ENCODE data around the gene BCCIP.

Gene BCCIP

DNA sequence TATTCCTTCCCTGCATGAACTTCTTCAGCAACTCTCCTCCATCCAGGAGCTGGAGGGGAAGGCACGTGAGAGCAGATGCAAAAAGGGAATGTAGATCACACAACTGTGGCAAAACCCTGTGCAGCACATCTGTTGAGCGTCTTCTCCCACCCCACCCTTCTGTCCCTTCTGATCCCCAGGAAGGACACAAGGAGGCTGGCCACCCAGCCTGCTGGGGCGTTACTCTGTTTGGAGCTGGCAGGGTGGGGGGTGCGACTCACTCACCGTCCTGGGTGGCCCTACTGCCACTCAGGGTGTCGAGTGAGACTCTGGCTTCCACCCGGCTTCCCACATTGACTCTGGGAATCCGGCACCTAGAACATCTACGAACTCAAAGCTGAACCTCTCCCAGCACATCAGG, 37.6 kb upstream of the BCCIP start:
- TF ChIP-seq, protein P1, sequence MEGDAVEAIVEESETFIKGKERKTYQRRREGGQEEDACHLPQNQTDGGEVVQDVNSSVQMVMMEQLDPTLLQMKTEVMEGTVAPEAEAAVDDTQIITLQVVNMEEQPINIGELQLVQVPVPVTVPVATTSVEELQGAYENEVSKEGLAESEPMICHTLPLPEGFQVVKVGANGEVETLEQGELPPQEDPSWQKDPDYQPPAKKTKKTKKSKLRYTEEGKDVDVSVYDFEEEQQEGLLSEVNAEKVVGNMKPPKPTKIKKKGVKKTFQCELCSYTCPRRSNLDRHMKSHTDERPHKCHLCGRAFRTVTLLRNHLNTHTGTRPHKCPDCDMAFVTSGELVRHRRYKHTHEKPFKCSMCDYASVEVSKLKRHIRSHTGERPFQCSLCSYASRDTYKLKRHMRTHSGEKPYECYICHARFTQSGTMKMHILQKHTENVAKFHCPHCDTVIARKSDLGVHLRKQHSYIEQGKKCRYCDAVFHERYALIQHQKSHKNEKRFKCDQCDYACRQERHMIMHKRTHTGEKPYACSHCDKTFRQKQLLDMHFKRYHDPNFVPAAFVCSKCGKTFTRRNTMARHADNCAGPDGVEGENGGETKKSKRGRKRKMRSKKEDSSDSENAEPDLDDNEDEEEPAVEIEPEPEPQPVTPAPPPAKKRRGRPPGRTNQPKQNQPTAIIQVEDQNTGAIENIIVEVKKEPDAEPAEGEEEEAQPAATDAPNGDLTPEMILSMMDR (IDR thresholded peaks at IDR 0.05; ENCODE audit: low read depth, low read length) = no peak
- no peak overlapping the region for H3K4me3 ChIP-seq (replicated peaks in 1 of 2; ENCODE audit: low read depth in 2 of 2, low read length in 2 of 2)
- no peak for DNase-seq (ENCODE audit: low read depth in 2 of 2)

DNA sequence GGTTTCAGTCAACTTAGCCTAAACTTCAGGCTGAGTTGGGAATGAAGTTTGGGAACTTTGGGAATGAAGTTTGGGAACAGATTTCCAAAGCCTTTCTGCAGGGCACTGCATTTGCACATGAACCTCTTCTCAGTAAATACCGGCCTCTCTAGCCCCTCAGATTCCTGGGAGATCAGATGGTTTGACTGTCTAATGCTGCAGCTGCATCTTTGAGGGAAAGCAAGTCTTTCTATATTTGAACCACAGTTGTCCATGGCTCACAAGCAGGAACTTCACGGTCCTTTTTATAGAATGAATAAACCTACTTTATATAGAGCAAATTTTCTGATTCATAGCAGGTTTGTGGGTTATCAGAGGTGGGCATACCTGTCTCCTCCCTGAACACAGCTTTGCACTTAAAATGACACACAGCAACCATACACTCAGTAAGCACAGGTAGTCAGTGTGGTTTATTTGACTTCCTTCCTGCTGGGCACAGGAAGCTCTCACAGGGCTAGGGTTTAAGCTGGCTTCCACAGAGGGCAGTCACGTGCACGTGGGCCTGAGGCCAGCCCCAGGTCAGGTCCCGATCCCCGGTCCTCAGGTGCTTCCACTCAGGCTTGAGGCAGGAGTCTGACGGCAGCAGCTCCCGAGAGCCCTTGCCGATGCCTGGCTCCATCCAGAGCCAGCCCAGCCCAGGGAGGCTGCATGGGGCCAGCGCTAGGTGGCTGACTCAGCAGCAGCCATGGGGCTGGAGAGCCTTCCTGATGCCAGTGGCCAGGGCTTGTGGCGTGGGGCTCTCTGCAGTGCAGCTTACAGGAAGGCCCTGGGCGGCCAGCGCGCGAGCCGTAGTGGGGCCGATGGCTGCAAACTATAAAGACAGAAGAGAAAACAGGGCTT, 35.0 kb upstream of the BCCIP start:
- TF ChIP-seq, protein P1 (IDR thresholded peaks at IDR 0.05; ENCODE audit: low read depth, low read length) = no peak
- no peak overlapping the region for H3K4me3 ChIP-seq (replicated peaks in 1 of 2; ENCODE audit: low read depth in 2 of 2, low read length in 2 of 2)
- no peak for DNase-seq (ENCODE audit: low read depth in 2 of 2)

DNA sequence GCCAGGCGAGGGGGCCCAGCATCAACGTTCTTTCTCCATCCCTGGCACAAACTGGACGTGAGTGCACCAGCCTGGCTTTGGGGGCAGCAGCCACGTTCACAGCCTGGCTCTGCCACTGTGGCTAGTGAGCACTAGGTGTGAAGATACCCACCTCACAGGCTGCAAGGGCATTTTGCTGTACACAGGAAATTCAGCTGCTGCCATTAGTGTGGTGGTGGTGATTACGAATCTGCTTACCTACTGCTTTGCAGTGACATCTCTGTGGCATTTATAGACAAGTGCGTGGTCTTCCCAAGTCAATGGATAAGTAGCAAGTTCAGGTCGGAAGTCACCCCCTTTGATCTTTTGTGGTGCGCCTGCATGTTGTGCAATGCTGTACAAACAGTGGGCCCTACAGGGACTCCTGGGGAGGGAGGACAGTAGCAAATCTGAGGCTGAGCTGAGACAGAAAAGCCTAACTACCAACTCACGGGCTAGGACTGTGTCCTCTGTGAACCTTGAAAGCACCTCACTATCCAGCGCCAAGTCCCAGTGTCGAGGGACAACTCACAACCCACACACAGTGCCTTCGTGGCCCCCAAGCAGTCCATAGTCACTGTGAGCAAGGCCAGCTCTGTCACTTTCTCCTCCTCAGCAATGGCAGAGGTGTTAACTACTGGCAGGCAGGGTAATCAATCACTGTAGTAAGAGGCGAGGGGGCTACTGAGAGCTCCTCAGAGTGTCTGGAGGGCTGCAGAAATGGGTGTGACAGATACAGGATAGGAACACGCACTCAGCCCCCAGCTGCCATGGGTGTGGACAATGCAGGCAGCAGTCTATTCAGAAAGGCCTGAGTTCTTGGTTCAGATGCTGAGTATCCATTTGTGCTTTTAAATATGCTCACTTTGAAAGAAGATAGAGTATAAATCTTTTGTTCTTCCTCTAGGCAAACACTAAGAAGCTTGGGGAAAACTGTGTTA, 30.7 kb upstream of the BCCIP start:
- TF ChIP-seq, protein P1 (IDR thresholded peaks at IDR 0.05; ENCODE audit: low read depth, low read length) = no peak
- H3K4me3 ChIP-seq (replicated peaks in 1 of 2; ENCODE audit: low read depth in 2 of 2, low read length in 2 of 2) = no peak overlapping the region
- no peak for DNase-seq (ENCODE audit: low read depth in 2 of 2)

DNA sequence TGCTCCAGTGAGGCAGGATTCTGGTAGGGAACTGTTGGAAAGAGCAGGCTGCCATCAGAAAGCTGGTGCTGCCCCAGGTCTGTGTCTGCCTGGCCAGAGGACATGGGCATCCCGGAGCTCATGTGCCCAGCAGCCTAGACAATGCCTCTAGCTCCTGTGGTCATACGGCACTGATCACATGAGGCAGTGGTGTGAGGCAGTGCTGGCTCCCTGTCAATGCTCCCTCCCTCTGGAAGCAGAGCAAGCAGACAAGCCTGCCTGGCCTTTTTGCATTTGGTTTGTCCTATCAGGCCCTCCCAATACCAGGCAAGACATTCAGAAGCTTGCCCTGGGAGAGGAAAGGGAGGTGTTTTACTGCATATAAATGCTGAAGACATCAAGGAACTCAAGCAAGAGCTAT, 28.2 kb upstream of the BCCIP start:
- no peak overlapping the region for H3K4me3 ChIP-seq (replicated peaks in 1 of 2; ENCODE audit: low read depth in 2 of 2, low read length in 2 of 2)
- TF ChIP-seq, protein P1 (IDR thresholded peaks at IDR 0.05; ENCODE audit: low read depth, low read length) = no peak
- no peak for DNase-seq (ENCODE audit: low read depth in 2 of 2)

DNA sequence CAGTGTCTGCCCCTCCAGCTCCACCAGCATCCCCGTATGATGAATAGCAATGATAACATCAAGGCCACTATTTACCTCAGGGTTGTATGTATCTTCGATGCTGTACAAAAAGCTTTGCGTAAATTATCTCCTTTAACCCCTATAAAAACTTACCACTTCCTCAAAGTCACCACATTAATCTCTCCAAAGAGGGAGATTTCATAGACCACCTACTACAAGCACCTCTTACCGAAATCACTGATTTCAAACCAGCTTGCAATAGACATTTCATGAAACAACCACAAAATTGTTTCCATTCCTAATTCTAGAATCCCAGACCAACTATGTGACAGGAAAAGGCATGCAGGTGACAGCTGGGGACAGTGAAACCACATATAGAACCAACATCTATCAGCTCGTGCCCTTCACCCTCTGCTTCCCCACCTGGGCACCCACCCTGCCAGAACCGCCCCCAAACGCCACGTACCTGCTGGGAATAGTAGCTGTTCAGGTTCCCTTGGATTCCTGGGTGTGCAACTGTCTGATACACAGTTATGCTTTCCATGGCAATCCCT, 27.6 kb upstream of the BCCIP start:
- no peak for DNase-seq (ENCODE audit: low read depth in 2 of 2)
- TF ChIP-seq, protein P1 (IDR thresholded peaks at IDR 0.05; ENCODE audit: low read depth, low read length) = no peak
- no peak overlapping the region for H3K4me3 ChIP-seq (replicated peaks in 1 of 2; ENCODE audit: low read depth in 2 of 2, low read length in 2 of 2)

DNA sequence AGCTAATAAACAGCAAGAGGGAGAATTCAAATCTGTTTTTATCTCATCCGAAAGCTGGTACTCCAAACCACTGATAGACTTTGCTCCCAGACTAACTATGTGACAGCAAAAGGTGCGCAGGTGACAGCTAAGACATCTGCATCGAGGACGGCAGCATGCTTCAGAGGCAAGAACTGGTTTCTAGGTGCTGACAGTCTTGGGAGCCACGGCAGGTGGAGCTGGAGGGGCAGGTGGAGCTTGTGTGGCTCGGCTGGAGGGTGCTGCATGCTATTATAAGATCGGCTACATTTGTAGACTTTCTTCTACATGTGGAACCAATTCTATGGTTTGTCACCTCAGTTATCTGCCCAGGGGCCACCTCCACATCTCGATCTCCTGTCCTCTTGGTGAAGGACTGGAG, 25.9 kb upstream of the BCCIP start:
- no peak overlapping the region for H3K4me3 ChIP-seq (replicated peaks in 1 of 2; ENCODE audit: low read depth in 2 of 2, low read length in 2 of 2)
- TF ChIP-seq, protein P1 (IDR thresholded peaks at IDR 0.05; ENCODE audit: low read depth, low read length) = no peak
- no peak for DNase-seq (ENCODE audit: low read depth in 2 of 2)

Measured in cardiac fibroblast (primary cell).